22Rv1 (cell line): Measurements from ENCODE around the gene CDC42EP3.

Experiments
- ZFX ChIP-seq: fragments of 450-650 bp; IDR thresholded peaks from 2 replicates; pipeline ENCODE4 v1.6.1; 2017; ENCODE audit warnings: antibody characterized with exemption, borderline replicate concordance
- TF ChIP-seq, protein P1 (sequence below): fragments of 450-650 bp; IDR thresholded peaks from 2 replicates; pipeline ENCODE4 v1.5.1; 2017; ENCODE audit warnings: mild to moderate bottlenecking

DNA sequence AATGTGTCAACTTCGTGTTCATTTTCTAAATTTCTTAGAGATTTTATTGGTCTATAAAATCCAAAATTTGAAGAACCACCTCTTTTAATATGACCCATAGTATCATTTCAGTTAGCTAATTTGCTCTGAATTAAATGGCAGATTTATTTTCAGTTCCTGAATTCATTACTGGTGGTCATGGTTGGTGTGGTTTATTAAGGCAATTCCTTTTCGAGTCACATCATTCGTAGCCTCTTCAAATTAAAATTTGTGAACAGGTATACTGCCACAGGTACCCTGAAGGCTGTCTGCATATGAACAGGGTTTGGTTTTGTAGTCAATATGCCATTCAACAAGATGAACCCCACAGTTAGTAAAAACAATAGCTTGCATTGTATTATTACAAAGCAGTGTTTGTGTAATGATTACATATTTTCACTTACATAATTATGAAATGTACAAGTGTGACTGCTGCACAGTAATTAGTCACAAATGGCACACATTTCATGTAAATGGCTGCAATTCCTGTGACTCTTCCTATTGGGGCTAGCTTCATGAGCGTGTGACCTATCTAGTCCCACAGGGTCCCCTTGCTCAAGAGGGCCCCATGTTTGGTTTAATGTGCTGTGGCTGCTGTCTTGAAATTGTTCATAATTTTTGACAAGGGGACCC is 48.9 kb downstream of the CDC42EP3 start:
- TF ChIP-seq, protein P1, sequence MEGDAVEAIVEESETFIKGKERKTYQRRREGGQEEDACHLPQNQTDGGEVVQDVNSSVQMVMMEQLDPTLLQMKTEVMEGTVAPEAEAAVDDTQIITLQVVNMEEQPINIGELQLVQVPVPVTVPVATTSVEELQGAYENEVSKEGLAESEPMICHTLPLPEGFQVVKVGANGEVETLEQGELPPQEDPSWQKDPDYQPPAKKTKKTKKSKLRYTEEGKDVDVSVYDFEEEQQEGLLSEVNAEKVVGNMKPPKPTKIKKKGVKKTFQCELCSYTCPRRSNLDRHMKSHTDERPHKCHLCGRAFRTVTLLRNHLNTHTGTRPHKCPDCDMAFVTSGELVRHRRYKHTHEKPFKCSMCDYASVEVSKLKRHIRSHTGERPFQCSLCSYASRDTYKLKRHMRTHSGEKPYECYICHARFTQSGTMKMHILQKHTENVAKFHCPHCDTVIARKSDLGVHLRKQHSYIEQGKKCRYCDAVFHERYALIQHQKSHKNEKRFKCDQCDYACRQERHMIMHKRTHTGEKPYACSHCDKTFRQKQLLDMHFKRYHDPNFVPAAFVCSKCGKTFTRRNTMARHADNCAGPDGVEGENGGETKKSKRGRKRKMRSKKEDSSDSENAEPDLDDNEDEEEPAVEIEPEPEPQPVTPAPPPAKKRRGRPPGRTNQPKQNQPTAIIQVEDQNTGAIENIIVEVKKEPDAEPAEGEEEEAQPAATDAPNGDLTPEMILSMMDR, result no peak
- TF ChIP-seq ZFX, result no peak
